Posterior vena cava (tissue), 2 donors: ENCODE data around the gene ARL2BP. TPM values are rescaled to one million over a fixed set of nuclear protein-coding genes. Genes with fewer than 3 reads are reported as not detected.
"Not testable (repeated sequence)": the region's sequence is repeated elsewhere in the genome, so short reads cannot be mapped to it uniquely, and the experiment has no call there.

ENCODE experiments used
- DNase-seq: peaks from one replicate; pipeline ENCODE4 v3.0.0-alpha.2; 2020; ENCODE audit warnings: low spot score
- intact Hi-C, 2 donors: fragments of 100-400 bp; cut with DNase I; formaldehyde crosslinking; loops; one replicate each; pipeline versions ENCODE4 v1.14.1 to v1.14.2; 2022 to 2023
- total RNA-seq, 2 donors: library from RNA; stranded (reverse); fragmentation: NEBNext Ultra II Directional; extraction: Animal tissue kit (Norgen Biotek cat#: 25700); gene quantifications; one replicate each; pipeline ENCODE4 v1.2.1, GENCODE V29; 2021
- donor health status: DM: yes; HTN: yes; CAD: no.
- donor health status: DM: yes; HTN: yes; CAD: no.

ARL2BP gene
- total RNA-seq, 2 donors from 2014 or later = 48.4 to 49.6 TPM

- intact Hi-C loops, DNase-seq: not testable (repeated sequence)
Measured at GRCh38 chr16:57275946-57276345, 30.9 kb downstream of the ARL2BP start.

GRCh38 chr16:57276596-57276995 is 31.5 kb downstream of the ARL2BP start:
- intact Hi-C loops = no loop called here
- no peak for DNase-seq

GRCh38 chr16:57277586-57277985 is 32.5 kb downstream of the ARL2BP start:
- intact Hi-C loops = no loop called here
- no peak for DNase-seq

GRCh38 chr16:57278494-57278893 is 33.4 kb downstream of the ARL2BP start:
- no peak for DNase-seq
- intact Hi-C loops = no loop called here

GRCh38 chr16:57279780-57280638 is 35.0 kb downstream of the ARL2BP start:
- no peak for DNase-seq
- intact Hi-C loops = no loop called here

- DNase-seq = no peak
- intact Hi-C loops = no loop called here
Measured at GRCh38 chr16:57281791-57282190, 36.7 kb downstream of the ARL2BP start.

GRCh38 chr16:57282510-57283213 is 37.6 kb downstream of the ARL2BP start:
- DNase-seq = no peak
- intact Hi-C loops = no loop called here

GRCh38 chr16:57283214-57283958 is 38.3 kb downstream of the ARL2BP start:
- DNase-seq = no peak

GRCh38 chr16:57283959-57284208 is 38.8 kb downstream of the ARL2BP start:
- intact Hi-C loops = no loop called here
- no peak for DNase-seq

More at GRCh38 chr16:57283214-57283958, 38.3 kb downstream of the ARL2BP start:
- intact Hi-C loops = no loop called here

GRCh38 chr16:57284209-57284951 is 39.3 kb downstream of the ARL2BP start, which contains the start of gene PLLP:
TSS of gene PLLP (minus strand) at chr16:57284672. CDS start at chr16:57284540, 132 bp downstream.
- intact Hi-C loops = no loop called here

GRCh38 chr16:57284952-57285363 is 39.9 kb downstream of the ARL2BP start:
- intact Hi-C loops = no loop called here
- DNase-seq = no peak

More at GRCh38 chr16:57284209-57284951, 39.3 kb downstream of the ARL2BP start, which contains the start of gene PLLP:
- DNase-seq = no peak

GRCh38 chr16:57285379-57285778 is 40.3 kb downstream of the ARL2BP start:
- intact Hi-C loops = no loop called here
- DNase-seq = no peak

- intact Hi-C loops = no loop called here
- DNase-seq = no peak
Measured at GRCh38 chr16:57289391-57290257, 44.6 kb downstream of the ARL2BP start.

- intact Hi-C loops = no loop called here
- peak; percentile 65 for DNase-seq
Measured at GRCh38 chr16:57297856-57298255, 52.8 kb downstream of the ARL2BP start.

- DNase-seq = peak; percentile 86
Measured at GRCh38 chr16:57299009-57299718, 54.1 kb downstream of the ARL2BP start.

GRCh38 chr16:57299719-57300386 is 54.8 kb downstream of the ARL2BP start:
- intact Hi-C loops = loop anchor here (2.0 to 5.0 kb wide), 4 partner anchors 87 to 123 kb away; no protein-coding TSS in a partner anchor
- peak; percentile 95 for DNase-seq

More at GRCh38 chr16:57299009-57299718, 54.1 kb downstream of the ARL2BP start:
- intact Hi-C loops = no loop called here
